ENCODE data around the gene CNNM4. TPM values are rescaled to one million over a fixed set of nuclear protein-coding genes. Genes with fewer than 3 reads are reported as not detected.
A peak's percentile ranks its signal among the peaks of the same experiment; 100 is the strongest.

The CNNM4 gene
- total RNA-seq, 2 donors from 2014 or later, result 9.2 to 13.9 TPM

DNA sequence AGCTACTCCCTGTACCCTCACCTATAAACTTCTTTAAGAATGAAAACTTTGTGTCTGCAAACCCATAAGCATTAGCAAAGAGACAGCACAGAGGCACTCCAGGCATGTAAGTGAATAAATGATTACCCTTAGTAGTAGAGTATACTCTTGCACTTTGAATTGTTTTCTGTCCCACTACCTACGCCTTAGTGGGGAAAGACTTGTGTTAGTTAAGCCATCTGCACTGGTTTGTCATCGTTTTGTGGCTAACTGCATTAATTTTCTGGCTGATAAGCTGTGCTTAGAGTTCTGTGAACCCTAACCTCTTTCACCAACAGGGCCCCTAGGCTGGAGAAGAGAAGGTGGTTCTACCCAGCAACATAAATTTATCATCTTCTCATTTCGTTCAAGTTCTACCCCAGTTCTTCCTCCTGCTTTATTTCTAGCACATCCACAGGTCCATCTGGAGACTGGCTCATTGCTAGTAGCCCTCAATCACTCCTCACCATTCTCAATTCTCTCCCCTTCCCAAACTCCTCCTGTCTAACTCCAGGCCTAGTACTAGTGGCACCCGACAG is 21.5 kb upstream of the CNNM4 start:
- TF ChIP-seq CTCF (IDR thresholded peaks at IDR 0.05), result no peak
- no peak for TF ChIP-seq POLR2AphosphoS5 (IDR thresholded peaks at IDR 0.05)
- TF ChIP-seq POLR2A (IDR thresholded peaks at IDR 0.05), result no peak
- Histone ChIP-seq H3K27me3 (replicated peaks; ENCODE audit: insufficient read depth) (no peaks in the 10 kb centered on the region), H3K4me3 (peak overlapping the region; percentile 65 to 67), H3K9me3 (no peaks in the 10 kb centered on the region), H3K4me1 (replicated peaks) (peaks cover 6% of the 10 kb centered on the region), H3K36me3 (peaks cover 0 to under 1% of the 10 kb centered on the region in 2 donors), H3K27ac (peak overlapping the region; percentile 57 to 68)
- intact Hi-C loops (cut with DNase I), result loop anchor here (5.0 to 10.0 kb wide), 2 partner anchors 72 to 104 kb away; partner anchors contain the start of gene KANSL3
- no peak for DNase-seq (ENCODE audit: low spot score)
- WGBS, result 15% methylated on average over 4 of the region's 4 CpGs

DNA sequence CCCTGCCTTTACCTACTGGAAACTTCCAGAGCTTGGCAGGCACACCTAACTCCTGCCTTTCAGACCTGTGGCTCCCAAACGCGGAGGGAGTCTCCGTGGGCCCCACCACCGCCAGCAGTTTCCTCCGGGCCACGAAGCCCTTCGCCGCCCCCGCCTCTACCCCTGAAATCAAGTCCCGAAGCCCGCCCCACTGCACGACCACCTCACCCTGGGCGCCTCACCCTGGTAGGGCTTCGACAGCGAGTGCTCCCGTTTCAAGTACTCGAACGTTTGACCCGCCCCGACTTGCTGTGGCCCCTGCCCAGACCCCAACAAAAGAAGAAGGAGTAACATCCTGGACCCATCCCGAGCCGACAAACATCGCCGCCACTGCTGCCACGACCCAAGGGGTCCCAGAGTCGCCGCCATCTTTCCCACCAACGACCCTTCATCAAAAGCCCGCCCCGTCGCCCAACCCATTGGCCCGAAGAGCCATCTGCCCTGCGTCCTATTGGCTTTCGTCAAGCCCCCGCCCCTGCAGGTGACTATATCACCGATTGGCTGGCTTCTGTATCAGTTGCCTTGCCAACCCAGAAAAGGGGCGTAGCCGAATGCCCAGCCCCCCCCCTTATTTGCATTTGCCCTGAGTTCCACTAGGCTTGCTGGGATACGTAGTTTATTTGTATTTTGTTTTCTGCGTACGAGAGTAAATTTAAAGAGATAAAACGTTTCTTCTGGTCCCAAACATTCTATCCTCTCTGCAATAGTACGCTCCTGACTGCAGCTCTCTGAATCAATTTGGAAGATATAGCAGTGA is 20.9 kb upstream of the CNNM4 start, which contains the start of gene LMAN2L:
LMAN2L (minus strand) TSS at position 432 of the 796 bp plus-strand sequence; CDS start at position 408, 24 bp downstream.
- Histone ChIP-seq H3K4me1 (replicated peaks) (peaks cover 6% of the 10 kb centered on the region), H3K4me3 (peak within 1 kb of the TSS; percentile 65 to 67), H3K36me3 (no peaks in the 10 kb centered on the region), H3K9me3 (no peaks in the 10 kb centered on the region), H3K27ac (peak within 1 kb of the TSS; percentile 57 to 68), H3K27me3 (replicated peaks; ENCODE audit: insufficient read depth) (no peaks in the 10 kb centered on the region)
- 0% methylated on average over 42 of the region's 43 CpGs for WGBS
- peak; percentile 97 for DNase-seq (ENCODE audit: low spot score)
- intact Hi-C loops (cut with DNase I), result loop anchor here (5.0 to 10.0 kb wide), 2 partner anchors 73 to 105 kb away; partner anchors contain the start of gene KANSL3
- TF ChIP-seq CTCF (IDR thresholded peaks at IDR 0.05) (peak in 2 of 4 experiments; percentile 28 to 44), POLR2AphosphoS5 (IDR thresholded peaks at IDR 0.05) (peak; percentile 95), POLR2A (IDR thresholded peaks at IDR 0.05) (peak; percentile 67)

- Histone ChIP-seq H3K4me3 (no peak overlapping the region), H3K4me1 (replicated peaks) (no peaks in the 10 kb centered on the region), H3K9me3 (no peaks in the 10 kb centered on the region), H3K36me3 (no peaks in the 10 kb centered on the region), H3K27ac (no peak overlapping the region), H3K27me3 (replicated peaks; ENCODE audit: insufficient read depth) (no peaks in the 10 kb centered on the region)
- WGBS, result 44% methylated on average over 6 of the region's 6 CpGs
- no peak for DNase-seq (ENCODE audit: low spot score)
- intact Hi-C loops (cut with DNase I), result no loop called here
- TF ChIP-seq CTCF (IDR thresholded peaks at IDR 0.05) (no peak), POLR2A (IDR thresholded peaks at IDR 0.05) (no peak), POLR2AphosphoS5 (IDR thresholded peaks at IDR 0.05) (no peak)
Observed at GRCh38 chr2:96747061-96747617, 13.6 kb upstream of the CNNM4 start.

- intact Hi-C loops (cut with DNase I), result no loop called here
- DNase-seq (ENCODE audit: low spot score), result no peak
- Histone ChIP-seq H3K36me3 (no peaks in the 10 kb centered on the region), H3K4me1 (replicated peaks) (no peaks in the 10 kb centered on the region), H3K4me3 (no peak overlapping the region), H3K9me3 (no peaks in the 10 kb centered on the region), H3K27ac (no peak overlapping the region), H3K27me3 (replicated peaks; ENCODE audit: insufficient read depth) (no peaks in the 10 kb centered on the region)
- TF ChIP-seq POLR2AphosphoS5 (IDR thresholded peaks at IDR 0.05), result no peak
- TF ChIP-seq POLR2A (IDR thresholded peaks at IDR 0.05), result no peak
- no peak for TF ChIP-seq CTCF (IDR thresholded peaks at IDR 0.05)
- WGBS, result 88% methylated on average over 9 of the region's 9 CpGs
Observed at GRCh38 chr2:96751800-96752199, 8.9 kb upstream of the CNNM4 start.
